NB4 (cell line): Measurements from ENCODE around the gene PIGO.

ENCODE experiments used
- CTCF ChIP-seq: IDR thresholded peaks from one replicate; pipeline ENCODE4 v1.5.1; 2012; ENCODE audit warnings: low read depth, low read length
- MYC ChIP-seq: IDR thresholded peaks from 2 replicates; pipeline ENCODE4 v1.6.1; 2011; ENCODE audit warnings: low read depth, low read length

DNA sequence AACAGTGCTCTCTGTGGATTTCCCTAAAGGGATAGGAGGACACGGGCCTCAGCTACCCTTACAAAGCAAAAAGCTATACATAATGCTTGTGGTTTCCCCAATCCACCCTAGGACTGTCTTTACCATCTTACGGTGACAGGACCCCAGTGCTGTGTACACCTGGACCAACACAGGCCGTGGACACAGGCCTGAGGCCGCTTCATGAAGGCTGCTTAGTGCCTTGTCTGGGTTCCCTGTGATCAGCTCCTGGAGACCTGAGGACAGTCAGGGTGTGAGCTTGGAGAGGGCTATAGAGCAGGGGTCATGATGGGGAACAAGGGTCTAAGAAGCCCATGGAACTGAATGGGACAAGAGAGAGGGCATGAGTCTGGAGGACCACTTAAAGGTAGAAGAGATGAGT is 19.5 kb downstream of the PIGO start:
- no peak for TF ChIP-seq CTCF
- TF ChIP-seq MYC = no peak
